OCI-LY7 (cell line): ENCODE measurements around the gene XYLT1.

Source experiments
- CTCF ChIP-seq: fragments of 200-600 bp; sonication (generic); conservative IDR thresholded peaks from 2 replicates; pipeline ENCODE4 v1.5.1; 2014; ENCODE audit warnings: mild to moderate bottlenecking, antibody characterized with exemption, low read length, moderate library complexity, mixed read lengths
- EZH2phosphoT487 ChIP-seq: fragments of 200-600 bp; sonication (generic); IDR thresholded peaks from 2 replicates; pipeline ENCODE4 v1.6.1; 2018; ENCODE audit warnings: low read depth, borderline replicate concordance, mild to moderate bottlenecking, mixed run types, antibody characterized with exemption, low read length, moderate library complexity, mixed read lengths

DNA sequence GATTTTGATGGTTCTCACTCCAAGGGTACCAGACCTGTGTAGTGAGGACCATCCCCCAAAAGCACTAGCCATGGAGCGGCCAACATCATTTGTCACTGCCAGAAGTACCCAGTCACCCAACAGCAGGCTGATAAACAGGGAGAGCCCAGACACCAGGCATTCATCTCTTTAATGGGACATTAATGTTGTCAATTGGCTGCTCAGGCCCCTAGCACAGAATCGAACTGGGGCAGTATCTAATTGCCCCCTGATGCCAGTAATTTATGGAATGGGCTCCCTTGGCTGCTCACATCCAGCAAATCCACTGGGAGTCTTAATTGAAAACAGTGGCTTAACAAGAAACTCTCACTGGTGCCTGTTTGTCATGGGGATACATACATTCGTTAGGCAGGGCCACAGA is 344.6 kb downstream of the XYLT1 start:
- TF ChIP-seq CTCF (no peak), EZH2phosphoT487 (no peak)
